ENCODE data around the gene KANSL3.

DNA sequence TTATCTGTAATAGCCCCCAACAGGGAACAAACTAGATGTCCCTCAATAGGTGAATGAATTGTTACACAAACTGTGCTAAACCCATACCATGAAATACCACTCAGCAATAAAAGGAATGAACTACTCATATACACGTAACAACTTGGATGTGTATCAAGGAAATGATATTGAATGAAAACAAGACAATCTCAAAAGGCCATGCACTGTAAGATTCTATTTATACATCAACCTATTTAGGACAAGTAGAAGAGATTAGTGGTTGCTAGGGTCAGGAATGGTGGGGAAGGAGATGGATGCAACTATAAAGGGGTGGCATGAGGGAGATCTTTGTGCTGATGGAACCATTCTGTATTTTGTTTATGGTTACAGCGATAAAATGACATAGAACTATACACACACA lies 47.1 kb downstream of the KANSL3 start:
- TF ChIP-seq SP1 (IDR thresholded peaks at IDR 0.05) (no peak), FOXK2 (IDR thresholded peaks at IDR 0.05) (no peak), SUZ12 (IDR thresholded peaks at IDR 0.05) (no peak), FOXM1 (IDR thresholded peaks at IDR 0.05; ENCODE audit: borderline replicate concordance) (no peak), ELF4 (IDR thresholded peaks at IDR 0.05) (no peak), TARDBP (IDR thresholded peaks at IDR 0.05) (no peak), ZNF384 (IDR thresholded peaks at IDR 0.05) (no peak)

Data from HEK293T (cell line).